ENCODE data around the gene SH3PXD2A. TPM values are rescaled to one million over a fixed set of nuclear protein-coding genes. Genes with fewer than 3 reads are reported as not detected.

The SH3PXD2A gene
- total RNA-seq, 5 donors from 2014 or later (not counting 1 experiment from before 2014, with no cell fraction given), result 5.8 to 11.8 (median 9.8) TPM

DNA sequence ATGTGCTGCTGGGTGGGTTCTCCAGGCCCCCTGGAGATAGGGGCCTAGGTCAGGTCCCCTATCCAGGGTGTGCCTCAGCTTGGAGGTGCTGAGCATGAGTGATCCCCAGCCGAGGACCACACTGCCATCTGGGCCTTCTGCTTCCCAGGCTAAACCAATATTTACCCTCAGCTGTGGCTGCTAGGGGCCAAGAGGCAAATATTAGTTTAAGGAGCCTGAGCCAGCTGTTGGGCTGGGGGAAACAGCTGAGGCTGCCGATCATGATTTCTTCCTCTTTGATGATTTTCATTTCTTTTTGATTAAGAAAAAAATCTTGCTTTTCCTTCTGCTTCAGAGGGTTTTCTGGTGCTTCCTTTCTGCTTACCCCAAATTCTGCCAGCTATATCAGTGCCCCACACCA, 278.5 kb downstream of the SH3PXD2A start:
- CTCF ChIA-PET, result interaction anchor here in 1 of 2 donors (0.6 kb wide), 1 partner anchor 30 kb away, joined by 3 read pairs; no protein-coding TSS in a partner anchor

DNA sequence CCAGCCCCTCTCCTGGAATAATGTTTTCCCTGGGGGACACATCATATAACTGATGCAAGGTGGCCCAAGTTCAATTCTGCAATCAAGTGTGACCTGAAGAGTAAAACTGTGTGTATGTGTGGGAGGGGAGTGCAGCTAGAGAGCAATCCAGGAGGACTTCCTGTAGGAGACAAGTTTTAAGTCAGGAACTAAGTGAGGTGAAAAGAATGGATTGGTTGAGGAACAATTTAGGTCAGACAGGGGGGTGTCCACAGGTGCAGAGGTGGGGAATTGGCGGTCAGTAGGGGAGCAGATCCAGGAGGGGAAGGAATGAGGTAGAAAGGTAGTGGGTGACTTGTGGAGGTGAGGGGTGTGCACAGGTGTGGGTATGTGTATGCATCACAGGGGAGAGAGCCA, 279.3 kb downstream of the SH3PXD2A start:
- no peaks in the 10 kb centered on the region for H3K36me3 Mint-ChIP-seq
- H3K4me3 Mint-ChIP-seq, result no peak overlapping the region
- ATAC-seq (replicated peaks in 1 of 4) (no peak), DNase-seq (no peak)
- Histone ChIP-seq H3K27me3 (replicated peaks in 1 of 2; ENCODE audit: control insufficient read depth in 2 of 2, extremely low read depth in 1 of 2, insufficient read depth in 2 of 2, low read length in 1 of 2) (peaks cover 0 to 34% of the 10 kb centered on the region in 2 experiments), H3K27ac (ENCODE audit: low read length) (no peak overlapping the region), H3K4me1 (ENCODE audit: control insufficient read depth in 1 of 2, extremely low read depth in 1 of 2, insufficient read depth in 2 of 2, low read length in 2 of 2) (no peaks in the 10 kb centered on the region), H3K4me3 (ENCODE audit: control insufficient read depth in 1 of 2, extremely low read depth in 1 of 2, low read length in 1 of 2) (no peak overlapping the region), H3K9me3 (no peaks in the 10 kb centered on the region), H3K36me3 (ENCODE audit: control insufficient read depth in 2 of 2, extremely low read depth in 1 of 2, insufficient read depth in 1 of 2, low read length in 1 of 2) (no peaks in the 10 kb centered on the region)
- H3K4me1 Mint-ChIP-seq, result no peaks in the 10 kb centered on the region
- ChIA-PET CTCF (no interaction called here), POLR2A (no interaction called here)
- H3K9me3 Mint-ChIP-seq, result no peaks in the 10 kb centered on the region
- H3K27me3 Mint-ChIP-seq, result peaks cover 3 to 5% of the 10 kb centered on the region in 2 donors
- H3K27ac Mint-ChIP-seq, result no peak overlapping the region
- 100% methylated on average over 1 of the region's 1 CpG for WGBS (ENCODE audit: insufficient coverage)

More for the DNA sequence above, 278.5 kb downstream of the SH3PXD2A start:
- no CpG with 5 or more reads among the region's 2 CpGs for WGBS (ENCODE audit: insufficient coverage)
- Mint-ChIP-seq H3K9me3 (no peaks in the 10 kb centered on the region), H3K4me3 (no peak overlapping the region), H3K4me1 (no peaks in the 10 kb centered on the region), H3K36me3 (no peaks in the 10 kb centered on the region), H3K27ac (no peak overlapping the region), H3K27me3 (peaks cover 3 to 5% of the 10 kb centered on the region in 2 donors)
- peaks cover 0 to 26% of the 10 kb centered on the region in 2 experiments for H3K27me3 ChIP-seq (replicated peaks in 1 of 2; ENCODE audit: control insufficient read depth in 2 of 2, extremely low read depth in 1 of 2, insufficient read depth in 2 of 2, low read length in 1 of 2)
- DNase-seq (no peak), ATAC-seq (replicated peaks in 1 of 4) (no peak)
- POLR2A ChIA-PET, result no interaction called here
- H3K9me3 ChIP-seq, result no peaks in the 10 kb centered on the region
- no peak overlapping the region for H3K27ac ChIP-seq (ENCODE audit: low read length)
- H3K4me1 ChIP-seq (ENCODE audit: control insufficient read depth in 1 of 2, extremely low read depth in 1 of 2, insufficient read depth in 2 of 2, low read length in 2 of 2), result no peaks in the 10 kb centered on the region
- no peaks in the 10 kb centered on the region for H3K36me3 ChIP-seq (ENCODE audit: control insufficient read depth in 2 of 2, extremely low read depth in 1 of 2, insufficient read depth in 1 of 2, low read length in 1 of 2)
- no peak overlapping the region for H3K4me3 ChIP-seq (ENCODE audit: control insufficient read depth in 1 of 2, extremely low read depth in 1 of 2, low read length in 1 of 2)

DNA sequence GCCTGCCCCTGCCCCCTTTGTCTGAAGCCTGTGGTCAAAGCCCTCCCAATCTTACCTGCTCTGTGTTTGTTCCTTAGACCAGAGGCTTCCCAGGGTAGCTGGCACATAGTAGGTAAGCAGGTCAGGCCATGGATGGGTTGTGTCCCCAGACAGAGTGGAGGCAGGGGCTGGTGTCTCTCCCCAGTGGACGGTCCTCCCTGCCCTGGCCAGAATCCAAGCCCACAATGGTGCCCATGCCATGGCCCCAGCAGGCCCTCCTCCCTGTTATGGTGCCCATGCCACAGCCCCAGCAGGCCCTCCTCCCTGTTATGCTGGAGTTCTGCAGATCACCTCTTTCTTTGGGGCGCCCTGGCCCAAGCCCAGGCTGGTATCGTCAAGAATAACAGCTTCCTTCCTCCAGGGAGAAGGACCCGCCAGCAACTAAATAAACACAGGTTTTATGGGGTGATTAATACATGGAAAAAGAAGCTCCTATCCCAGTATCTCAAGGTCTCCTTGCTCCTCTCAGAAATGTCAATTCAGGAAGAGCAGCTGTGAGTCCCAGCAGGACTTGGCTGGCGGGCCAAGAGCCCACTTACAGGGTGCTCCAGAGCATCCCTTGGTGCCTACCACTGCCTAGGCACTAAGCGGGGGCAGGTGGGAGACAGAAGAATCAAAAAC, 279.8 kb downstream of the SH3PXD2A start:
- Histone ChIP-seq H3K4me3 (ENCODE audit: control insufficient read depth in 1 of 2, extremely low read depth in 1 of 2, low read length in 1 of 2) (no peak overlapping the region), H3K36me3 (ENCODE audit: control insufficient read depth in 2 of 2, extremely low read depth in 1 of 2, insufficient read depth in 1 of 2, low read length in 1 of 2) (no peaks in the 10 kb centered on the region), H3K4me1 (ENCODE audit: control insufficient read depth in 1 of 2, extremely low read depth in 1 of 2, insufficient read depth in 2 of 2, low read length in 2 of 2) (no peaks in the 10 kb centered on the region), H3K27ac (ENCODE audit: low read length) (no peak overlapping the region), H3K27me3 (replicated peaks in 1 of 2; ENCODE audit: control insufficient read depth in 2 of 2, extremely low read depth in 1 of 2, insufficient read depth in 2 of 2, low read length in 1 of 2) (peaks cover 0 to 35% of the 10 kb centered on the region in 2 experiments), H3K9me3 (no peaks in the 10 kb centered on the region)
- no peak for DNase-seq
- CTCF ChIA-PET, result interaction anchor here in 1 of 2 donors (0.5 kb wide), 1 partner anchor 207 kb away, joined by 5 read pairs; no protein-coding TSS in a partner anchor
- no peaks in the 10 kb centered on the region for H3K9me3 Mint-ChIP-seq
- POLR2A ChIA-PET, result no interaction called here
- no peaks in the 10 kb centered on the region for H3K36me3 Mint-ChIP-seq
- ATAC-seq (replicated peaks in 1 of 4), result no peak
- H3K4me1 Mint-ChIP-seq, result no peaks in the 10 kb centered on the region
- no peak overlapping the region for H3K4me3 Mint-ChIP-seq
- 70% methylated on average over 3 of the region's 6 CpGs for WGBS (ENCODE audit: insufficient coverage)
- H3K27me3 Mint-ChIP-seq, result peaks cover 3 to 5% of the 10 kb centered on the region in 2 donors
- no peak overlapping the region for H3K27ac Mint-ChIP-seq

DNA sequence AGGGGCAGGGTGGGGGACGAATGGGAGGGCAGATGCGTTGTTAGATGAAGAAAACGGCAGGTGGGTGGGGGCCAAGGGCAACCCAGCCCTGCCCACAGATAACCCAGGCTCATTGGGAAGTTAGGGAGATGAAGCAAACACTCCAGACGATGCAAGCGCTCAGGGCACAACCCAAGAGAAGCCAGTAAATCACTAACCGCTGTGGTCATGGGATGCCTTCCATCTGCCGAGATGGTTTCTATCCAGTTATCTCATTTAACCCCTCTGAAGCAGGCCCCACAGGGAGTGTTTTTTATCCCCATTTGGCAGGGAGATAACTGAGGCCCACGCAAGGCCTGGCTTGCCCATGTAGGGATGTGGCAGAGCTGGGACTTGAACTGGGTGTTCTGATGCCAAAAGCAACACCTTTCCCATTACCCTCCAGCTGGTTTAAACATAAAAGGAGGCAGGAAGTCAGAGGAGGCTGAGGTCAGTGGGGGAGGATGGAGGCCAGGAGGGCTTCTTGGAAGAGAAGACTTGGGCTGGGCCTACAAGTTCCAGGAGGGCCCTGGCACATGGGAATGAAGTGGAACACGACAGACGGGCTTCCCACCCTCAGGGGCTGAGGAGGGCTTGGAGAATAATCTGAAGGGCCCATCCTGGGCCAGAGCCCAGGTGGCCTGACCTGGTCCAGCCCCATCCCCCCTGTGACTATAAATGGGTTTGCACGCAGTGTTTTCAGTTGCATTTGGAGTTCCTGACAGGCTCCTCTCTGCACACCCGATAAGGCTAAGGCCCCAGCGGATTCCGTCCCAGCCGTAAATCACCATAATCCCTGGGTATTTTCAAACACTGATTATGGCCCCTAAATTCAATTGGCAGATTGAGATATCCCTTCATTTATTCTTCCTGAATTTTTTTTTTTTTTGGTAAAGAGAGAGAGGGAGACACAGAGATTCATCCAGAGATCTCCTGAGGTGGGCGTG, 281.0 kb downstream of the SH3PXD2A start:
- Histone ChIP-seq H3K4me3 (ENCODE audit: control insufficient read depth in 1 of 2, extremely low read depth in 1 of 2, low read length in 1 of 2) (no peak overlapping the region), H3K27ac (ENCODE audit: low read length) (no peak overlapping the region), H3K9me3 (no peaks in the 10 kb centered on the region), H3K36me3 (ENCODE audit: control insufficient read depth in 2 of 2, extremely low read depth in 1 of 2, insufficient read depth in 1 of 2, low read length in 1 of 2) (no peaks in the 10 kb centered on the region), H3K4me1 (ENCODE audit: control insufficient read depth in 1 of 2, extremely low read depth in 1 of 2, insufficient read depth in 2 of 2, low read length in 2 of 2) (no peaks in the 10 kb centered on the region), H3K27me3 (replicated peaks in 1 of 2; ENCODE audit: control insufficient read depth in 2 of 2, extremely low read depth in 1 of 2, insufficient read depth in 2 of 2, low read length in 1 of 2) (peaks cover 0 to 39% of the 10 kb centered on the region in 2 experiments)
- ATAC-seq (replicated peaks in 1 of 4), result no peak
- DNase-seq, result no peak
- Mint-ChIP-seq H3K4me1 (no peaks in the 10 kb centered on the region), H3K27me3 (peaks cover 3 to 9% of the 10 kb centered on the region in 2 donors), H3K4me3 (no peak overlapping the region), H3K9me3 (no peaks in the 10 kb centered on the region), H3K27ac (no peak overlapping the region), H3K36me3 (no peaks in the 10 kb centered on the region)
- POLR2A ChIA-PET, result no interaction called here
- 82% methylated on average over 10 of the region's 16 CpGs for WGBS (ENCODE audit: insufficient coverage)
- CTCF ChIA-PET, result no interaction called here

DNA sequence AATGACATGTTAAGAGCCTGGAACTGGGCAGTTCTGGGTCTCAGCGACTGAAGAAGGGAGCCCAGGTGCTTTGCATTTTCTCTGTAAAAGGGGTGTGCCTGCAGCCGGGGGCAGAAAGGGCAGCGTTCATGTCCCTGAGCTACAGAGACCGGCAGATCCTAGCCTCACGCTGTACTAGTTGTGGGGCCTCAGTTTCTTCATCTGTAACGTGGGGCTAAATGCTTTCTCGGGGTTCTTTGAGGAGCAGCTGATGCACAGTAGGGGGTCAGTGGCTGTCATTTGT, 282.2 kb downstream of the SH3PXD2A start:
- no peak for DNase-seq
- Mint-ChIP-seq H3K36me3 (no peaks in the 10 kb centered on the region), H3K9me3 (no peaks in the 10 kb centered on the region), H3K4me3 (no peak overlapping the region), H3K4me1 (no peaks in the 10 kb centered on the region), H3K27me3 (peaks cover 3 to 9% of the 10 kb centered on the region in 2 donors), H3K27ac (no peak overlapping the region)
- H3K9me3 ChIP-seq, result no peaks in the 10 kb centered on the region
- H3K27ac ChIP-seq (ENCODE audit: low read length), result no peak overlapping the region
- no peak overlapping the region for H3K4me3 ChIP-seq (ENCODE audit: control insufficient read depth in 1 of 2, extremely low read depth in 1 of 2, low read length in 1 of 2)
- CTCF ChIA-PET, result interaction anchor here in 1 of 2 donors (0.7 kb wide), 2 partner anchors 12 to 429 kb away, joined by 3 read pairs; no protein-coding TSS in a partner anchor
- POLR2A ChIA-PET, result no interaction called here
- H3K27me3 ChIP-seq (replicated peaks in 1 of 2; ENCODE audit: control insufficient read depth in 2 of 2, extremely low read depth in 1 of 2, insufficient read depth in 2 of 2, low read length in 1 of 2), result peaks cover 0 to 37% of the 10 kb centered on the region in 2 experiments
- 91% methylated on average over 7 of the region's 7 CpGs for WGBS (ENCODE audit: insufficient coverage)
- ATAC-seq (replicated peaks in 1 of 4), result no peak
- no peaks in the 10 kb centered on the region for H3K36me3 ChIP-seq (ENCODE audit: control insufficient read depth in 2 of 2, extremely low read depth in 1 of 2, insufficient read depth in 1 of 2, low read length in 1 of 2)
- H3K4me1 ChIP-seq (ENCODE audit: control insufficient read depth in 1 of 2, extremely low read depth in 1 of 2, insufficient read depth in 2 of 2, low read length in 2 of 2), result no peaks in the 10 kb centered on the region

DNA sequence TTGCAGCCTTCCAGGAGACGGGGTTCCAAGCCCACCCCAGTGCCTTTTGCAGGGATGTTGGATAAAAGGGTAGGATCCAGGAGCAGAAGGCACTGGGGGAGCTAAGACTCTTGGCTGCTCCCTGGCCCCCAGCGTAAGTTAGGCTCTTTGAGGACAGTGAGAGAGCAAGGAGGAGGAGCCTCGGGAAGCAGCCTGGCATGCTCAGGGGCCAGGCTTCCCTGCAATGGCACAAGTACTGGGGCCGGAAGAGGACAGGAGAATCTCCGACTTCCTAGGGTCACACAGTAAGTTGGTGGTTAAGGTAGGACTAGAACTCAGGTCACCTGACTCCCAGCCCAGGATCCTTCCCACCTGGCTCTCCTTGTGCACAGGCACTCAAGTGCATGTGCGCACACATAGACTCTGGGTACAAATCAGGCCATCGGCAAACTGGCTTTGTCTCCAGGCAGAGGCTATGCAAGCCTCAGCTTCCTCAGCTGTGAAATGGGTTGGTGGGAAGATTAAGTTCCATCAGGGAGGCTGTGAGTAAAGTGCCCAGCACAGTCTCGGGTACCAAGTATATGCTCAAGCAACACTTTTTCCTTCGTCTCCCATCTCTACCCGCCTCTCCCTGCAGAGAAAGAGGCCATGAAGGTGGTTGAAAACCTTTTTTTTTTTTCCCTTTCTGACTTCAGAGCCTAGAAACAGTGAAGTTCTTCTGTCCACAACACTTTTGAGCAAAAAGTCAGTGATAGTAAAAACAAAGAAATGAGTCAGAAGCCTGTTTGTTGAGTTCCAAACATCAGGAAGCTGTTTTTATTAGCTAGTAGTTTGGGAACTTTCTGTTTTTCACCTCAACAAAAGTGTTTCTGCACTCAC, 282.8 kb downstream of the SH3PXD2A start:
- no peaks in the 10 kb centered on the region for H3K4me1 ChIP-seq (ENCODE audit: control insufficient read depth in 1 of 2, extremely low read depth in 1 of 2, insufficient read depth in 2 of 2, low read length in 2 of 2)
- Mint-ChIP-seq H3K27ac (no peak overlapping the region), H3K4me1 (no peaks in the 10 kb centered on the region), H3K4me3 (no peak overlapping the region), H3K27me3 (peaks cover 3 to 9% of the 10 kb centered on the region in 2 donors), H3K36me3 (no peaks in the 10 kb centered on the region), H3K9me3 (no peaks in the 10 kb centered on the region)
- H3K27ac ChIP-seq (ENCODE audit: low read length), result no peak overlapping the region
- ChIA-PET POLR2A (no interaction called here), CTCF (interaction anchor here in 1 of 2 donors (0.7 kb wide), 2 partner anchors 11 to 430 kb away, joined by 3 read pairs; no protein-coding TSS in a partner anchor)
- H3K36me3 ChIP-seq (ENCODE audit: control insufficient read depth in 2 of 2, extremely low read depth in 1 of 2, insufficient read depth in 1 of 2, low read length in 1 of 2), result no peaks in the 10 kb centered on the region
- DNase-seq (no peak), ATAC-seq (replicated peaks in 1 of 4) (no peak)
- 90% methylated on average over 5 of the region's 10 CpGs for WGBS (ENCODE audit: insufficient coverage)
- H3K9me3 ChIP-seq, result no peaks in the 10 kb centered on the region
- no peak overlapping the region for H3K4me3 ChIP-seq (ENCODE audit: control insufficient read depth in 1 of 2, extremely low read depth in 1 of 2, low read length in 1 of 2)
- H3K27me3 ChIP-seq (replicated peaks in 1 of 2; ENCODE audit: control insufficient read depth in 2 of 2, extremely low read depth in 1 of 2, insufficient read depth in 2 of 2, low read length in 1 of 2), result peaks cover 0 to 39% of the 10 kb centered on the region in 2 experiments

All from T-cell (primary cell).